ENCODE data around the gene FILIP1L. TPM values are rescaled to one million over a fixed set of nuclear protein-coding genes. Genes with fewer than 3 reads are reported as not detected.

Gene FILIP1L
- total and polyA plus RNA-seq, 2 of the 13 experiments (the other 11 are each of a cell fraction or from before 2014, with no cell fraction given) = 8.1 to 187 TPM

DNA sequence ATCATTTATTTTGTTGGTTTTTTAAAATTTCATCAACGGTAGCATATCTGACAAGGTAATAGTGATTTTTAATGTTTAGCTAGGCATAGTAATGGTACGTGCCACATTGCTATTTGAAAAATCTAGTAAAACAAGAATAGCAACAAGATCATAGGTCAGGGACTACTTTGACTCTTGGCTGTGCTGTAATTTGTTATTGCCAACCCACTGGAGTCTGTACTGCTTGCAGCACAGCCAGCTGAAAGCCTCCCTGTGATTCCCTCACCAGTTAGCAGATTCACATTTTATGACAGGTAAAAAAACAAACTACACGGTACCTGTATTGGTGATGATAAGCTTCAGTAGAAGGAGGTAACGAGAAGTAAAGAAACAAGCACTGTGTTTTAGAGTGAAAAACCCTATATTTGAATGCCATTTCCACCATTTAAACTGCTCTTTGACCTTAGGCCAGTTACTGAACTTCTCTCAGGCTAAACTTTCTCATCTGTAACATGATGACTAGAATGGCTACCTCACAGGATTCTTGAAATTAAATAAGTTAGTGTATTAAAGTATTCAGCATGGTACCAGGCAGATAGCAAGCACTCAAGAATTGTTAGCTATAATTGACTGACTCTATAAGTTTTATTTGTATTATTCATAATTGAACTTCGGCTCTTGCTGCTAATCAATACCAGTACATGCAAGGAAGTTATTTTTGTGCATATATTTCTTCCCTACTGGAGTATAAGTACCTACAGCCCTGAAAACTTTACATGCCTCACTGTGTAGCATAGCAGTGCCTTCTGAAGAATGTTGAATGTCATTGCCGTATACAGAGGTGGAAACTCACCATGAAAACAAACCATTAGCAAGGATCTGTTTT is 16.1 kb downstream of the FILIP1L start (continued):
- TF ChIP-seq, protein P1, sequence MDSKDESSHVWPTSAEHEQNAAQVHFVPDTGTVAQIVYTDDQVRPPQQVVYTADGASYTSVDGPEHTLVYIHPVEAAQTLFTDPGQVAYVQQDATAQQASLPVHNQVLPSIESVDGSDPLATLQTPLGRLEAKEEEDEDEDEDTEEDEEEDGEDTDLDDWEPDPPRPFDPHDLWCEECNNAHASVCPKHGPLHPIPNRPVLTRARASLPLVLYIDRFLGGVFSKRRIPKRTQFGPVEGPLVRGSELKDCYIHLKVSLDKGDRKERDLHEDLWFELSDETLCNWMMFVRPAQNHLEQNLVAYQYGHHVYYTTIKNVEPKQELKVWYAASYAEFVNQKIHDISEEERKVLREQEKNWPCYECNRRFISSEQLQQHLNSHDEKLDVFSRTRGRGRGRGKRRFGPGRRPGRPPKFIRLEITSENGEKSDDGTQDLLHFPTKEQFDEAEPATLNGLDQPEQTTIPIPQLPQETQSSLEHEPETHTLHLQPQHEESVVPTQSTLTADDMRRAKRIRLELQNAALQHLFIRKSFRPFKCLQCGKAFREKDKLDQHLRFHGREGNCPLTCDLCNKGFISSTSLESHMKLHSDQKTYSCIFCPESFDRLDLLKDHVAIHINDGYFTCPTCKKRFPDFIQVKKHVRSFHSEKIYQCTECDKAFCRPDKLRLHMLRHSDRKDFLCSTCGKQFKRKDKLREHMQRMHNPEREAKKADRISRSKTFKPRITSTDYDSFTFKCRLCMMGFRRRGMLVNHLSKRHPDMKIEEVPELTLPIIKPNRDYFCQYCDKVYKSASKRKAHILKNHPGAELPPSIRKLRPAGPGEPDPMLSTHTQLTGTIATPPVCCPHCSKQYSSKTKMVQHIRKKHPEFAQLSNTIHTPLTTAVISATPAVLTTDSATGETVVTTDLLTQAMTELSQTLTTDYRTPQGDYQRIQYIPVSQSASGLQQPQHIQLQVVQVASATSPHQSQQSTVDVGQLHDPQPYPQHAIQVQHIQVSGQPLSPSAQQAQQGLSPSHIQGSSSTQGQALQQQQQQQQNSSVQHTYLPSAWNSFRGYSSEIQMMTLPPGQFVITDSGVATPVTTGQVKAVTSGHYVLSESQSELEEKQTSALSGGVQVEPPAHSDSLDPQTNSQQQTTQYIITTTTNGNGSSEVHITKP (CRISPR knock-in tag; IDR thresholded peaks at IDR 0.05; ENCODE audit: low read depth) = peak; percentile 87; the same call in 1 of the 2 replicates
- TF ChIP-seq ZNF710 (CRISPR knock-in tag; IDR thresholded peaks at IDR 0.05; ENCODE audit: borderline replicate concordance) = no peak
- TF ChIP-seq ZNF564 (CRISPR knock-in tag; IDR thresholded peaks at IDR 0.05) = no peak
- TF ChIP-seq, protein P2, sequence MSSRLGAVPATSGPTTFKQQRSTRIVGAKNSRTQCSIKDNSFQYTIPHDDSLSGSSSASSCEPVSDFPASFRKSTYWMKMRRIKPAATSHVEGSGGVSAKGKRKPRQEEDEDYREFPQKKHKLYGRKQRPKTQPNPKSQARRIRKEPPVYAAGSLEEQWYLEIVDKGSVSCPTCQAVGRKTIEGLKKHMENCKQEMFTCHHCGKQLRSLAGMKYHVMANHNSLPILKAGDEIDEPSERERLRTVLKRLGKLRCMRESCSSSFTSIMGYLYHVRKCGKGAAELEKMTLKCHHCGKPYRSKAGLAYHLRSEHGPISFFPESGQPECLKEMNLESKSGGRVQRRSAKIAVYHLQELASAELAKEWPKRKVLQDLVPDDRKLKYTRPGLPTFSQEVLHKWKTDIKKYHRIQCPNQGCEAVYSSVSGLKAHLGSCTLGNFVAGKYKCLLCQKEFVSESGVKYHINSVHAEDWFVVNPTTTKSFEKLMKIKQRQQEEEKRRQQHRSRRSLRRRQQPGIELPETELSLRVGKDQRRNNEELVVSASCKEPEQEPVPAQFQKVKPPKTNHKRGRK (CRISPR knock-in tag; IDR thresholded peaks at IDR 0.05) = no peak
- TF ChIP-seq RXRB (CRISPR knock-in tag; IDR thresholded peaks at IDR 0.05; ENCODE audit: borderline replicate concordance) = peak; percentile 70
- no peak for TF ChIP-seq FOXP1 (IDR thresholded peaks at IDR 0.05)
- TF ChIP-seq FOXP1 (CRISPR knock-in tag; IDR thresholded peaks at IDR 0.05) = peak; percentile 58; the same call in 1 of the 2 replicates
- no peak for TF ChIP-seq CENPBD1 (CRISPR knock-in tag; IDR thresholded peaks at IDR 0.05; ENCODE audit: borderline replicate concordance, low read depth)
- no peak for TF ChIP-seq TIGD3 (CRISPR knock-in tag; IDR thresholded peaks at IDR 0.05; ENCODE audit: borderline replicate concordance)
- TF ChIP-seq, protein P3, sequence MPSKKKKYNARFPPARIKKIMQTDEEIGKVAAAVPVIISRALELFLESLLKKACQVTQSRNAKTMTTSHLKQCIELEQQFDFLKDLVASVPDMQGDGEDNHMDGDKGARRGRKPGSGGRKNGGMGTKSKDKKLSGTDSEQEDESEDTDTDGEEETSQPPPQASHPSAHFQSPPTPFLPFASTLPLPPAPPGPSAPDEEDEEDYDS (CRISPR knock-in tag; IDR thresholded peaks at IDR 0.05) = peak; percentile 33; the same call in 1 of the 2 replicates
- peak; percentile 71; the same call in 1 of the 2 replicates for TF ChIP-seq NCOR1 (IDR thresholded peaks at IDR 0.05; ENCODE audit: borderline replicate concordance, low read length)
- TF ChIP-seq ISL2 (CRISPR knock-in tag; IDR thresholded peaks at IDR 0.05) = peak; percentile 77
- TF ChIP-seq HNRNPLL (IDR thresholded peaks at IDR 0.05; ENCODE audit: low read depth, low read length, poor library complexity, severe bottlenecking) = no peak
- no peak for TF ChIP-seq HIVEP1 (CRISPR knock-in tag; IDR thresholded peaks at IDR 0.05)
- peak; percentile 81; the same call in 1 of the 2 replicates for TF ChIP-seq HMG20A (CRISPR knock-in tag; IDR thresholded peaks at IDR 0.05; ENCODE audit: borderline replicate concordance)
- TF ChIP-seq, protein P4, sequence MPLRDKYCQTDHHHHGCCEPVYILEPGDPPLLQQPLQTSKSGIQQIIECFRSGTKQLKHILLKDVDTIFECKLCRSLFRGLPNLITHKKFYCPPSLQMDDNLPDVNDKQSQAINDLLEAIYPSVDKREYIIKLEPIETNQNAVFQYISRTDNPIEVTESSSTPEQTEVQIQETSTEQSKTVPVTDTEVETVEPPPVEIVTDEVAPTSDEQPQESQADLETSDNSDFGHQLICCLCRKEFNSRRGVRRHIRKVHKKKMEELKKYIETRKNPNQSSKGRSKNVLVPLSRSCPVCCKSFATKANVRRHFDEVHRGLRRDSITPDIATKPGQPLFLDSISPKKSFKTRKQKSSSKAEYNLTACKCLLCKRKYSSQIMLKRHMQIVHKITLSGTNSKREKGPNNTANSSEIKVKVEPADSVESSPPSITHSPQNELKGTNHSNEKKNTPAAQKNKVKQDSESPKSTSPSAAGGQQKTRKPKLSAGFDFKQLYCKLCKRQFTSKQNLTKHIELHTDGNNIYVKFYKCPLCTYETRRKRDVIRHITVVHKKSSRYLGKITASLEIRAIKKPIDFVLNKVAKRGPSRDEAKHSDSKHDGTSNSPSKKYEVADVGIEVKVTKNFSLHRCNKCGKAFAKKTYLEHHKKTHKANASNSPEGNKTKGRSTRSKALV (CRISPR knock-in tag; IDR thresholded peaks at IDR 0.05) = no peak

Data from HepG2 (cell line).